ENCODE data around the gene INPP5K. TPM values are rescaled to one million over a fixed set of nuclear protein-coding genes. Genes with fewer than 3 reads are reported as not detected.
"Not testable (repeated sequence)": the region's sequence is repeated elsewhere in the genome, so short reads cannot be mapped to it uniquely, and the experiment has no call there.

The INPP5K gene
- total RNA-seq, 1 donor from 2014 or later, result 31.6 TPM

DNA sequence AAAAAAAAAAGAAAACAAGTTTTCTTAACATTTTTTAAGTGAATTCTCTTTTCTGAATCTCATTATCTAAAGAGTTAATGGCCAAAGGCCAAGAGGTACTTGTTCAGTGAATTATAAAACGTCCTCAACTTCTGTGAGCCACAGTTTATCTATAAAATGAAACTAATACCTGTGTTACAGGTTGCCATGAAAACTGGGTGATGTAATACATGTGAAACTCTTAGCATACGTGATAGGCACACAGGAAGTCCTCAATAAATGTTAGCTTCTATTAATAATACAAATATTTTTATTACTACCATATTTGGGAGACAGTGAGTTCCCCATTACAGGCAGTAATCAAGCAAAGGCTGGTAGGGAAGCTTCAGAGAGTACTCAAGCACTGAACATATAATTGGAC lies 13.5 kb upstream of the INPP5K start:
- peaks cover 16% of the 10 kb centered on the region for H3K36me3 ChIP-seq (ENCODE audit: control insufficient read depth, insufficient read depth, low read length)
- FAIRE-seq (no peak), DNase-seq (ENCODE audit: low read depth) (no peak)
- no peak overlapping the region for H3K4me3 ChIP-seq (ENCODE audit: low read depth, low read length)
- no peaks in the 10 kb centered on the region for H3K27me3 ChIP-seq (ENCODE audit: control insufficient read depth, insufficient read depth, low read length)
- TF ChIP-seq, protein P1, sequence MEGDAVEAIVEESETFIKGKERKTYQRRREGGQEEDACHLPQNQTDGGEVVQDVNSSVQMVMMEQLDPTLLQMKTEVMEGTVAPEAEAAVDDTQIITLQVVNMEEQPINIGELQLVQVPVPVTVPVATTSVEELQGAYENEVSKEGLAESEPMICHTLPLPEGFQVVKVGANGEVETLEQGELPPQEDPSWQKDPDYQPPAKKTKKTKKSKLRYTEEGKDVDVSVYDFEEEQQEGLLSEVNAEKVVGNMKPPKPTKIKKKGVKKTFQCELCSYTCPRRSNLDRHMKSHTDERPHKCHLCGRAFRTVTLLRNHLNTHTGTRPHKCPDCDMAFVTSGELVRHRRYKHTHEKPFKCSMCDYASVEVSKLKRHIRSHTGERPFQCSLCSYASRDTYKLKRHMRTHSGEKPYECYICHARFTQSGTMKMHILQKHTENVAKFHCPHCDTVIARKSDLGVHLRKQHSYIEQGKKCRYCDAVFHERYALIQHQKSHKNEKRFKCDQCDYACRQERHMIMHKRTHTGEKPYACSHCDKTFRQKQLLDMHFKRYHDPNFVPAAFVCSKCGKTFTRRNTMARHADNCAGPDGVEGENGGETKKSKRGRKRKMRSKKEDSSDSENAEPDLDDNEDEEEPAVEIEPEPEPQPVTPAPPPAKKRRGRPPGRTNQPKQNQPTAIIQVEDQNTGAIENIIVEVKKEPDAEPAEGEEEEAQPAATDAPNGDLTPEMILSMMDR (IDR thresholded peaks at IDR 0.05; ENCODE audit: insufficient read depth, low read length, severe bottlenecking), result no peak

DNA sequence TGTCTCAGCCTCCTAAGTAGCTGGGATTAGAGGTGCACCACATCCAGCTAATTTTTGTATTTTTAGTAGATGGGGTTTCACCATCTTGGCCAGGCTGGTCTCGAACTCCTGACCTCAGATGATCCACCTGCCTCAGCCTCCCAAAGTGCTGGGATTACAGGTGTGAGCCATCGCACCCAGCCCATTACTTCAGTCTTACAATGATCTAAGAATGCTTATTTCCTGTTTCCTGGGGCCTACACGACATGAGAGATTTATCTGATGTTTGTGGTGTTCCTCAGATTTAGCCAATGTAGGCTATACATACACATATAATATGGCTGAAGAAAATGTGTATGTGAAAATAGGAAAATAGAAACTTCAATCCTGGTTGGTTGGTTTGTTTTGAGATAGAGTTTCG lies 10.5 kb upstream of the INPP5K start:
- H3K36me3 ChIP-seq (ENCODE audit: control insufficient read depth, insufficient read depth, low read length); H3K4me3 ChIP-seq (ENCODE audit: low read depth, low read length); FAIRE-seq; DNase-seq (ENCODE audit: low read depth); H3K27me3 ChIP-seq (ENCODE audit: control insufficient read depth, insufficient read depth, low read length): not testable (repeated sequence)

DNA sequence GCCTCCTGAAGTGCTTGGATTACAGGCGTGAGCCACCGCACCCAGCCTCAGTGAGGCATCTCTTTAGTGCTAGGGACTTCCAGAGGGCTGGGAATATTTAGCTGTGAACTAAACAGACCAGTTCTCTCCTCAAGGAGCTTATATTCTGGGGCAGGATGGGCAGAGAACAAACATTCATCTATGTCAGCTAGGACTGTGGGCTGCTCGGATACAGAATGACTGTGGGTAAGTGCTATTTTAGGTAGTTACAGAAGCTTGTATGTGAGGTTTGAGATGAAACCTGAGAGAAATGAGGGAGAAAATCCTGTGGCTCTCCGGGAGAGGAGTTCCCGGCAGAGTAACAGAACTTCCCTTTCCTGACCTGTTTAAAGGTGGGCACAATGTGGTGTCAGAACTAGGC lies 6.2 kb upstream of the INPP5K start:
- H3K36me3 ChIP-seq (ENCODE audit: control insufficient read depth, insufficient read depth, low read length), result peaks cover 3% of the 10 kb centered on the region

DNA sequence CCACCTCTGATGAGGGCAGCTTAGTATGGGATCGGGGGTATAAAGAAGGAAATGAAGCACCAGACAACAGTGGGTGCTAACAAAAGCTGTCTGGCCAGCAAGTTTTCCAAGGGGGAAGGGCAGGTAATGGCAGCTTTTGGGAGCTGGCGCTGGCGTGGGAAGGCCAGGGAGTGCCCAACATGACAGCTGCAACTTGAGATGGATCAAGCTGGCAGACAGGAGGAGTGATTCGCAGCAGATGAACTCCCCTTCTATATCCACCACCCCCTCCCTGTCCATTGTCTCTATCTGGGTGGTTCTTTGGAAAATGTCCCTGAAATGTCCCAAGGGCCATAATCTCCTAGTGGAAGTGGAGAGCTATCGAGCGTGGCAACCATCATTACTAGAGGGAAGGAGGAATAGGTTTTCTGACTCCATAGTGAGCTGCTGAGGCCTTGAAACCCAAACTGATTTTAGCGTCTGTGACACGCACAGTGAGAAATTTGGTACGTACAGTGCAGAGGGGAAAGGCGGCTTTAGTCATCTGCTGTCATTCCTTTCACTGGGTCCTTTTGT lies 4.8 kb upstream of the INPP5K start:
- no peak overlapping the region for H3K4me3 ChIP-seq (ENCODE audit: low read depth, low read length)
- DNase-seq (ENCODE audit: low read depth) (no peak), FAIRE-seq (no peak)
- H3K36me3 ChIP-seq (ENCODE audit: control insufficient read depth, insufficient read depth, low read length), result peaks cover 3% of the 10 kb centered on the region
- no peaks in the 10 kb centered on the region for H3K27me3 ChIP-seq (ENCODE audit: control insufficient read depth, insufficient read depth, low read length)
- TF ChIP-seq, protein P1 (IDR thresholded peaks at IDR 0.05; ENCODE audit: insufficient read depth, low read length, severe bottlenecking), result no peak

More for the DNA sequence above, 6.2 kb upstream of the INPP5K start:
- no peak overlapping the region for H3K4me3 ChIP-seq (ENCODE audit: low read depth, low read length)
- FAIRE-seq (no peak), DNase-seq (ENCODE audit: low read depth) (no peak)
- TF ChIP-seq, protein P1 (IDR thresholded peaks at IDR 0.05; ENCODE audit: insufficient read depth, low read length, severe bottlenecking), result no peak
- no peaks in the 10 kb centered on the region for H3K27me3 ChIP-seq (ENCODE audit: control insufficient read depth, insufficient read depth, low read length)

- Histone ChIP-seq H3K4me3 (ENCODE audit: low read depth, low read length) (no peak overlapping the region), H3K27me3 (ENCODE audit: control insufficient read depth, insufficient read depth, low read length) (no peaks in the 10 kb centered on the region), H3K36me3 (ENCODE audit: control insufficient read depth, insufficient read depth, low read length) (no peaks in the 10 kb centered on the region)
- TF ChIP-seq, protein P1 (IDR thresholded peaks at IDR 0.05; ENCODE audit: insufficient read depth, low read length, severe bottlenecking), result no peak
- no peak for FAIRE-seq
- DNase-seq (ENCODE audit: low read depth), result no peak
Observed at GRCh38 chr17:1519678-1520077, 3.3 kb upstream of the INPP5K start.

DNA sequence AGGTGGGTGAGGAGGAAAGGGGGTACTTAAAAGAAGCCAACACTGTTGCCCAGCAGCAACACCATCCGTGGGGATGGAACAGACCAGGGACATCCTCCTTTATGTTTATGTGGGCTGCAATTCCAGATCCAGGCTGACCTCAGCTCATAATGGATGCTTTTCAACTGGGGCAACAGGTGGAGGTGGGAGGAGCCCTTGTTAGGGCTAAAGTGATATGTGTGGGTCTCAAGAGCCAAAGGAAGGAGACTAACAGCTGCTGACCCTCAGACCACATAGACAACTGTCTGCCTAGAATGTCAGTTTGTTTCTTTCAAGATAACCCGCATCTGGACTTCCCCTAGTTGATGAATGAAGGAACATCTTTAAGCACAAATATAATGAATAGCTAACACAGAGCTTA lies 2.0 kb upstream of the INPP5K start:
- H3K27me3 ChIP-seq (ENCODE audit: control insufficient read depth, insufficient read depth, low read length), result no peaks in the 10 kb centered on the region
- FAIRE-seq (no peak), DNase-seq (ENCODE audit: low read depth) (no peak)
- no peaks in the 10 kb centered on the region for H3K36me3 ChIP-seq (ENCODE audit: control insufficient read depth, insufficient read depth, low read length)
- H3K4me3 ChIP-seq (ENCODE audit: low read depth, low read length), result no peak overlapping the region
- TF ChIP-seq, protein P1 (IDR thresholded peaks at IDR 0.05; ENCODE audit: insufficient read depth, low read length, severe bottlenecking), result no peak

Measured in bronchial epithelial cell (primary cell).